22Rv1 (cell line): Measurements from ENCODE around the gene EBPL.

ENCODE experiments used
- H3K27ac ChIP-seq: fragments of 450-650 bp; 2 replicates; pipeline ENCODE4 v1.5.1; 2017
- CTCF ChIP-seq: fragments of 450-650 bp; IDR thresholded peaks from 2 replicates; pipeline ENCODE4 v1.5.1; 2017; ENCODE audit warnings: mild to moderate bottlenecking
- ZFX ChIP-seq: fragments of 450-650 bp; IDR thresholded peaks from 2 replicates; pipeline ENCODE4 v1.6.1; 2017; ENCODE audit warnings: antibody characterized with exemption, borderline replicate concordance

The EBPL gene

GRCh38 chr13:49645451-49645850, 45.8 kb downstream of the EBPL start:
- H3K27ac ChIP-seq: no peak overlapping the region
- no peak for TF ChIP-seq CTCF
- TF ChIP-seq ZFX: no peak

- TF ChIP-seq ZFX: no peak
- no peak for TF ChIP-seq CTCF
- no peak overlapping the region for H3K27ac ChIP-seq
Measured at GRCh38 chr13:49643035-49643646, 48.1 kb downstream of the EBPL start.

- no peak overlapping the region for H3K27ac ChIP-seq
- TF ChIP-seq ZFX (no peak), CTCF (no peak)
Measured at GRCh38 chr13:49641801-49642291, 49.4 kb downstream of the EBPL start.

- no peak for TF ChIP-seq CTCF
- TF ChIP-seq ZFX: no peak
- H3K27ac ChIP-seq: no peak overlapping the region
Measured at GRCh38 chr13:49638744-49639072, 52.6 kb downstream of the EBPL start.

GRCh38 chr13:49638030-49638743, 53.1 kb downstream of the EBPL start:
- TF ChIP-seq ZFX (no peak), CTCF (no peak)
- H3K27ac ChIP-seq: no peak overlapping the region

GRCh38 chr13:49636705-49637104, 54.6 kb downstream of the EBPL start:
- H3K27ac ChIP-seq: no peak overlapping the region
- no peak for TF ChIP-seq ZFX
- no peak for TF ChIP-seq CTCF
